Left ventricle myocardium inferior (tissue), 1 donor: ENCODE results near the gene OR9A4. TPM values are rescaled to one million over a fixed set of nuclear protein-coding genes. Genes with fewer than 3 reads are reported as not detected.

ENCODE experiments used
- DNase-seq: peaks from one replicate; pipeline ENCODE4 v3.0.0-alpha.2; 2020
- H3K27ac ChIP-seq: fragments of 200-600 bp; replicated peaks from 2 replicates; pipeline ENCODE4 v1.8.0; 2021
- H3K27me3 ChIP-seq: fragments of 200-600 bp; 2 replicates; pipeline ENCODE4 v1.8.0; 2021; ENCODE audit warnings: low read depth
- H3K36me3 ChIP-seq: fragments of 200-600 bp; 2 replicates; pipeline ENCODE4 v1.8.0; 2021
- H3K4me1 ChIP-seq: fragments of 200-600 bp; 2 replicates; pipeline ENCODE4 v1.8.0; 2021
- H3K4me3 ChIP-seq: fragments of 200-600 bp; 2 replicates; pipeline ENCODE4 v1.8.0; 2021; ENCODE audit warnings: mild to moderate bottlenecking, moderate library complexity
- H3K9me3 ChIP-seq: fragments of 200-600 bp; replicated peaks from 2 replicates; pipeline ENCODE4 v1.8.0; 2021
- intact Hi-C: fragments of 100-400 bp; cut with micrococcal nuclease; formaldehyde crosslinking; loops from one replicate; pipeline ENCODE4 v1.11.0; 2022
- total RNA-seq: library from RNA; stranded (reverse); fragmentation: NEBNext Ultra II Directional; extraction: Animal tissue kit (Norgen Biotek cat#: 25700); gene quantifications from one replicate; pipeline ENCODE4 v1.2.1, GENCODE V29; 2021
- TF ChIP-seq, protein P1 (sequence below): fragments of 200-600 bp; IDR thresholded peaks from 2 replicates; pipeline ENCODE4 v1.8.0; 2021; ENCODE audit warnings: antibody characterized with exemption, mild to moderate bottlenecking, borderline replicate concordance
- donor health status: DM: no; HTN: yes; CAD: no; lungs with severe emphysema.

OR9A4 gene
- total RNA-seq, 1 donor from 2014 or later, result not detected

DNA sequence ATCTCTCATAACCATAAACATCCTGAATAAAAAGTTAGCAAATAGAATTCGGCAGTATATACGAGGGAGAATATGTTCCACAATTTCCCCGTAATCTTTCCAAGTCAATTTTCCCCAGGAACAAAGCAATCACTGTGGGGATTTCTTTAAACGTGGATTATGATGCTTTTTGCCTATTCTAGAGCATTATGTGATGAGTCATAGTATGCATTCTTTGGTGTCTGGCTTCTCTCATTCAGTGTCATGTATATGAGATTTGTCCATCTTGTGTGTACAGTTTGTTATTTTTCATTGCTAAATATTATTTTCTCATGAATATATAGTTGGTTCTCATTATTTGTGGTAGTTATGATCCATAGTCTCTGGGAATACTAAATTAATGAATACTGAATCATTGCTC lies 9.9 kb upstream of the OR9A4 start:
- Histone ChIP-seq H3K27ac (no peak overlapping the region), H3K9me3 (no peaks in the 10 kb centered on the region), H3K4me1 (no peaks in the 10 kb centered on the region), H3K36me3 (no peaks in the 10 kb centered on the region), H3K27me3 (no peaks in the 10 kb centered on the region), H3K4me3 (no peak overlapping the region)
- TF ChIP-seq, protein P1, sequence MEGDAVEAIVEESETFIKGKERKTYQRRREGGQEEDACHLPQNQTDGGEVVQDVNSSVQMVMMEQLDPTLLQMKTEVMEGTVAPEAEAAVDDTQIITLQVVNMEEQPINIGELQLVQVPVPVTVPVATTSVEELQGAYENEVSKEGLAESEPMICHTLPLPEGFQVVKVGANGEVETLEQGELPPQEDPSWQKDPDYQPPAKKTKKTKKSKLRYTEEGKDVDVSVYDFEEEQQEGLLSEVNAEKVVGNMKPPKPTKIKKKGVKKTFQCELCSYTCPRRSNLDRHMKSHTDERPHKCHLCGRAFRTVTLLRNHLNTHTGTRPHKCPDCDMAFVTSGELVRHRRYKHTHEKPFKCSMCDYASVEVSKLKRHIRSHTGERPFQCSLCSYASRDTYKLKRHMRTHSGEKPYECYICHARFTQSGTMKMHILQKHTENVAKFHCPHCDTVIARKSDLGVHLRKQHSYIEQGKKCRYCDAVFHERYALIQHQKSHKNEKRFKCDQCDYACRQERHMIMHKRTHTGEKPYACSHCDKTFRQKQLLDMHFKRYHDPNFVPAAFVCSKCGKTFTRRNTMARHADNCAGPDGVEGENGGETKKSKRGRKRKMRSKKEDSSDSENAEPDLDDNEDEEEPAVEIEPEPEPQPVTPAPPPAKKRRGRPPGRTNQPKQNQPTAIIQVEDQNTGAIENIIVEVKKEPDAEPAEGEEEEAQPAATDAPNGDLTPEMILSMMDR, result no peak
- intact Hi-C loops, result no loop called here
- no peak for DNase-seq

DNA sequence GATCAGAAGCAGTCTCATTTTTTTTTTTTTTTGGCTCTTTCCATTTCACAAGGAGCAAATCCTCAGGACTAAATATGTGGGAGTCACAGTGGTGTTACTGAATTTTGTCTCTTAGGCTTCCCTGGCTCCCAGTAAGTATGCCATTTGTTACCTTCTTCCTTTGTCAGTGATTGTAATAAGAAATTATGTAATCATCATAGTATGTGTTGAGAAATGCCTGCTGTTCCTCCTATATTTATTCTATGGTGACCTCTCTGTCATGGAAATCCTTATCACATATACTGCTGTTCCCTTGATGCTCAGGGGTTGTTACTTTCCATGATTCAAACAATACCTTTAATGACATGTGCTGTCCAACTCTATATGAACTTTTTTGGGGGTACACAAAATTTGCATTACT lies 4.8 kb upstream of the OR9A4 start:
- no peaks in the 10 kb centered on the region for H3K36me3 ChIP-seq
- H3K27ac ChIP-seq, result no peak overlapping the region
- H3K27me3 ChIP-seq, result no peaks in the 10 kb centered on the region
- TF ChIP-seq, protein P1, result no peak
- intact Hi-C loops, result no loop called here
- no peak overlapping the region for H3K4me3 ChIP-seq
- H3K9me3 ChIP-seq, result no peaks in the 10 kb centered on the region
- no peak for DNase-seq
- no peaks in the 10 kb centered on the region for H3K4me1 ChIP-seq

GRCh38 chr7:141915565-141915964 lies 634 bp upstream of the OR9A4 start:
- Histone ChIP-seq H3K36me3 (no peaks in the 10 kb centered on the region), H3K9me3 (peaks cover 21% of the 10 kb centered on the region), H3K27me3 (no peaks in the 10 kb centered on the region), H3K27ac (no peak overlapping the region), H3K4me1 (no peaks in the 10 kb centered on the region), H3K4me3 (no peak overlapping the region)
- TF ChIP-seq, protein P1, result no peak
- no peak for DNase-seq
- intact Hi-C loops, result no loop called here

DNA sequence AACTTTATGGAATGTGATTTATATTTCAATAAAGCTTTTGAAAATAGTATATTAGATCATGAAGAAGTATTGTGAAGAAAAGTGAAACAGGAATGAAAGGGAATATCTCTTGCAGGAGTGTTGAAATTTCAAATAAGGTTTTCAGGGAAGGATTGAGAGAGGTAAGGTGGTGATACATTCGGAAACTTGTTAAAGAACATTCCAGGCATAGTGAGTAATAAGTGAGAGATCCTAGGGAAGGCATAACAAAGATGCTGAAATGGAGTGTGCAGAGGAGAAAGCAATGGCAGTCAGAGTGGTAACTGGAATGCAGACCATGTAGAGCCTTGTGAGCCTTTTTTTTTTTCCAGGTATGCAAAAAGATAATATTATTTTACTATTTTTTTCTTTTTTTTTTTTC lies 4.1 kb downstream of the OR9A4 start:
- H3K4me3 ChIP-seq, result no peak overlapping the region

DNA sequence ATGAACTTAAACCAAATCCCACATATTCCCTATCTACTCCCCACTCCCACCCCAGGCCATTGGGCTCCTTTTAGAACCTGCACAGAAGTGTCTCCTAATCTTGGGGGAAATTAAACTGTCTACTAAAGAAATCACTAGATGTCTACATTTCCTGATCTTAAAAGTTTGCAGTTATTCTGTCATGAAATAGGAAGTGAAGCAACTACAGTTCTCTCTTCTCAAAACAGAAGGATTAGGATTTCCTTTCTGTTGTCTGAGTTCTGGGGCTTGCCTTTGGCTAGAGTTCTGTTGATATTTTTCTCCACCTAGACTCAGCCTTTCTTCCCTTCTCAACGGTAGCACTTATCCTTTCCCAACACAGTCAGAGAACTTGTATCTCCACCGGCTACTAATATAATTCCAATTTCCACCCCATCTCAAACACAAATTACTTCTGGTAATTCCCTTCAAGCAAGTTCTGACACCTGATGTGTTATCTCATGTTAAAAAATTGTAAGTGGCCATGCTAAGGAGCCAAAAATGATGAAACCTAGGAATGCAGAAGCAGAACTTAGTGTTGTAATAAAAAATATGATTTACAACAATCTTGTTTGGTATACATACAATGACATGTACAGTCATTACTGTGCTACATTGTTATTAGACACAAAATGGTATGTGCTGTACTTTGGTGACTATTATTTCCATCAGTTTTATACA lies 12.1 kb downstream of the OR9A4 start:
- Histone ChIP-seq H3K27me3 (no peaks in the 10 kb centered on the region), H3K9me3 (peaks cover 12% of the 10 kb centered on the region), H3K4me1 (no peaks in the 10 kb centered on the region), H3K4me3 (no peak overlapping the region), H3K36me3 (no peaks in the 10 kb centered on the region), H3K27ac (no peak overlapping the region)
- no peak for DNase-seq
- TF ChIP-seq, protein P1, result no peak
- intact Hi-C loops, result no loop called here

More for the DNA sequence above, 4.1 kb downstream of the OR9A4 start:
- no peak for DNase-seq
- Histone ChIP-seq H3K9me3 (peaks cover 21% of the 10 kb centered on the region), H3K27ac (no peak overlapping the region), H3K27me3 (no peaks in the 10 kb centered on the region), H3K4me1 (no peaks in the 10 kb centered on the region), H3K36me3 (no peaks in the 10 kb centered on the region)
- TF ChIP-seq, protein P1, result no peak
- intact Hi-C loops, result no loop called here
